Hematopoietic multipotent progenitor cell treated with erythropoietin and hydrocortisone succinate and interleukin-3 and kit ligand, for 8 days (in vitro differentiated cells): ENCODE data around the gene HPSE.
"Not testable (repeated sequence)": the region's sequence is repeated elsewhere in the genome, so short reads cannot be mapped to it uniquely, and the experiment has no call there.

Experiments
- DNase-seq: peaks from one replicate; pipeline ENCODE4 v3.0.0-alpha.2; 2015

HPSE gene

DNA sequence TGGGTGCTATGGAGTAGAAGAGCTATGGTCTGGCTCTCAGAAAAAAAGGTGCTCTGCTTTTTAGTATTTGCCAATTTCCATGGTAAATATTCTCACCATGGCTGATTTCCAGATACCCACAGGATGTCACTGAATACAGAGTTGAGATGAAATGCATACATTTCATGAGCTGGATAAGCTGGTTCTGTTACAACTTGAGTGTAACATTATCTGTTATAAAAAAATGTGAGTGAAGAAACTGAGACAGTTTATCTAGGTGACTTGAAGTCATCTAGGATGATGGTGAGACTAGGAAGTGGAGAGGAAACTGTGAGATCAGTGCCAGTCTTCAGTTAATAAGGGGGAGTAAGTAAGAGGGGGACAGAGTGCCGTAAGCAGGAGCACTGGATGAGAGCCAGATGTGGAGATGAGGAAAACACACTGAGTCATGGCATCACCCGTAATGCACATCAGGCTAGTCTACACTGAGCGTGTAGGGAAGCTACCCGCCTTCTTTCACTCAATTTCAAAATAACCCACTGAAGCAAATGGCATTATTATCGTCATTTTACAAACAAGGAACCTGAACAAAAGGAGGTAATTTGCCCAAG is 5.0 kb downstream of the HPSE start:
- DNase-seq: no peak

GRCh38 chr4:83328521-83329187 is 6.0 kb downstream of the HPSE start:
- no peak for DNase-seq

DNA sequence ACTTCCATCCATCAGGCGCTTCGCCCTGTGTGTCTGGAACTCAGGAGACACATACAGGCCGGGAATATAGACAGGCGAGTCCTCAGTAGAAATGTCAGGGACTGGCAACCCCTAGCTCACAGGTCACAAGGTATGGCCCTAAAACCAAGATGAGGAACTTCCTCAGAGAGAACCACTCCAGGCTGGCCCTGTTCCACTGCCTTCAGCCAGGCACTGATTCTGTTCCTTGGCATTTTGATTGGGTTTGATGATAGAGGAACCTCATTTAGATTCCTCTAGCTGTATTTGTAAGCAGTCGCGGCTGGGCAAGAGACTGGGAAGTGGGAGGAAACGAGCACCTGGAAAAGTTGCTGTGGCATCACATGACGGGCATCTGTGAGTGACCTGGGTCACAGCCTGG is 8.1 kb downstream of the HPSE start:
- DNase-seq: no peak

DNA sequence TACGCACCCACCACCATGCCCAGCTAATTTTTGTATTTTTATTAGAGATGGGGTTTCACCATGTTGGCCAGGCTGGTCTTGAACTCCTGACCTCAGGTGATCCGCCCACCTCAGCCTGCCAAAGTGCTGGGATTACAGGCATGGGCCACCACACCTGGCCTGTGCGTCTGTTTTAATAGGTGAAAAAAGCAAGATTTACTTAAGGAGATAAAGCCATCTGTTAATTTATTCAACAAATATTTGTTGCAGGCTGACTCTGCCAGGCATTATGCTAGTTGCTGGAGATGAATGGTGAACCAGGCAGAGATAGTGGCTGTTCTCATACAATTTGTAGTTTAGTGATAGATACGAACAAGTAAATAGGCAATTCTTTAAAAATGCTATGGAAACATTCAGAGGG is 9.3 kb downstream of the HPSE start:
- DNase-seq: not testable (repeated sequence)

DNA sequence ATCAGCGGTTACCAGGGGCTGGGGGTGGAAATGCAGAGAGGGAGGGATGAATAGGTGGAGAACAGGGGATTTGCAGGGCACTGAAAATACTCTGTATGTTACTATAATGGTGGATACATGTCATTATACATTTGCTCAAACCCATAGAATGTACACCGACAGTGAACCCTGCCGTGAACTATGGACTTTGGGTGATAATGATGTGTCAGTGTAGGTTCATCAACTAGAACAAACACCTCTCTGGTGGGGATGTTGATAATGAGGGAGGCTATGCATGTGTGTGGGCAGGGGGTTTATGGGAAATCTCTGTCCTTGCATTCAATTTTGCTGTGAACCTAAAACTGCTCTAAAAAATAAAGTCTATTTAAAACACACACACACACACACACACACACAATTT is 11.5 kb downstream of the HPSE start:
- DNase-seq: no peak

DNA sequence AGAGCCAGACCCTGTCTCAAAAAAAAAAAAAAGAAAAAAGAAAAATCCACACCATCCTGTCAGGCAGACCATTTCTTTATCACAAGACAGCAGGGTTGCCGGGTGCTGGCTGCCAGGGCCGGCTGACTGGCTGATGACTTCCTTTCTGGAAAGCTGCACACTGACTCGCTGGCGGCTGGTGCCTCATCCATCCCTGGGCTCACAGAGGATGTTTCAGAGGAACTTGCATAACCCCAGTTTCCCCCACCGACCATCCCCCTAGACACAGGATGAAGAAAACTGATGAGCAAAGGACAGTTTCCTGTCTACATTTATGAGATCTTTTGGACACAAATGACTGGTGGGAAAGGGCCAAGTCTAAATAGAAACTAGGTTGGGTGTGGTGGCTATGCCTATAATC is 14.1 kb downstream of the HPSE start:
- peak; percentile 41 for DNase-seq

GRCh38 chr4:83318666-83319065 is 16.0 kb downstream of the HPSE start:
- DNase-seq: no peak

GRCh38 chr4:83317671-83318070 is 17.0 kb downstream of the HPSE start:
- no peak for DNase-seq

GRCh38 chr4:83316459-83317165 is 18.0 kb downstream of the HPSE start:
- no peak for DNase-seq

DNA sequence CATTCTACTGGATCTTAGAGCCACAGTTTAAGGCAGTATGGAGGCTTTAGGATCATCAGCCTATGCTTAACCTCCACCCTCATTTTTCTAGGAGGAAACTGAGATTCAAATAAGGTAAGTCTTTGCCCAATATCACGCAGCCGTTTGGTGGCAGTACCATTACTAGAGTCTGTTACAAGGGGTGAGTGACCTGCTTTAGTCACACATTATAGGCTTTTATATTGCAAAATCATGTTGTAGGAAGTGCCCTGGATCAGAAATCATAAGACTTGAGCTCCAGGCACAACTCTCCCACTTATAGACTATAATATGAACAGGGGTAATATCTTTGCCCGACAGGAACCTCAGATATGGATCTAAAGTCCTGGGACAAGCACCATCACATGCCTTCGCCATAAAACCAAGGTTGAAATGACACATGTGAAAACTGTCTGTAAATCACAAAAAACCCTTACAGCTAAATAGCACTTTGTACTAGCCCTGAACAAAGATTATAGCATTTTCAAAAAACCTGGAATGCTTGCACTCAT is 19.2 kb downstream of the HPSE start:
- no peak for DNase-seq

GRCh38 chr4:83308672-83309071 is 26.0 kb downstream of the HPSE start:
- no peak for DNase-seq

DNA sequence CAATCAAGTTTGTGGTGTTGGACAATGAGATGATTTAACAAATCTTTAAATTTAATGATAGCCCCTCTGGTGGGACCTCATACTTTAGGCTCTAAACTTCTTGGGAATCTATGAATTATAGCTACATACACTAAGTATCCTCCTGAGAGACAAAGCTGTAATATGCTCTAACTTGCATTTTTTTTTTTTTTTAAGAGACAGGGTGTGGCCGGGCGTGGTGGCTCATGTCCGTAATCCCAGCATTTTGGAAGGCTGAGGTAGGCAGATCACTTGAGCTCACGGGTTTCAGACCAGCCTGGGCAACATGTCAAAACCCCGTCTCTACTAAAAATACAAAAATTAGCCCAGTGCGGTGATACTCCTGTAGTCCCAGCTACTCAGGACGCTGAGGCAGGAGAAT is 26.7 kb downstream of the HPSE start:
- no peak for DNase-seq

GRCh38 chr4:83305187-83305586 is 29.5 kb downstream of the HPSE start:
- peak; percentile 23 for DNase-seq

GRCh38 chr4:83297548-83298260 is 36.9 kb downstream of the HPSE start:
- no peak for DNase-seq

DNA sequence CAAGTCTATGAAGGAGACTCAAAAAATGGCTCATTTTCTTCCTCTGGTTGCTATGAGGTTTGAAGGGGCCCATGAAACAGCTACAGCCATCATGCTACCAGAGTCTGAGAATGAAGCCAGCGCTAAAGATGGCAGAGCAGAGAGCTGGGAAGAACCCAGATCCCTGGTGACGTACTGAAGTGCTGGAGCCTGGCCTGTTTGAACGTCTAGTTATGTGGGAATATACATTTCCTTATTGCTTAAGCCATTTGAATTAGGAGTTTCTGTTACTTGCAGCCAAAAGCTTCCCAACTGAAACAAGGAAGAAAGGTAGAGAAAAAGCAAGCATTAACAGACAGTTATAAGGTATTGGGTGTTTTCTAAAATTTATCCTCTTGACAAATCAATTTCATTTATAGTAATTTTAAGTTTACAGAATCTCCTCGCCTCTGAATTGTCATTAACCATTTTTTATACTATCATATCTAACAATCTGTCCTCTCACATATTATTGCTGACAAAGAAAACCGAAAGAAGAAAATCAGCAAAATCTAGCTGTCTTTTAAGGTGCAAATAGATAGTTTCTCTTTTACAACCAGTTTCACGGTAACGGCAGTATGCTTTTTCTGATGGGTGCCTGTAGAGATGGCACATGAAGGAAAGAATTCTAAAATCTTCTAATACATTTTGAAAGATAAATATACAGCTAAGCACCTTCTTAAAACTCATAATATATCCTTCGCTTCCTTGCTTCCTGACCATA is 41.2 kb downstream of the HPSE start:
- DNase-seq: no peak

DNA sequence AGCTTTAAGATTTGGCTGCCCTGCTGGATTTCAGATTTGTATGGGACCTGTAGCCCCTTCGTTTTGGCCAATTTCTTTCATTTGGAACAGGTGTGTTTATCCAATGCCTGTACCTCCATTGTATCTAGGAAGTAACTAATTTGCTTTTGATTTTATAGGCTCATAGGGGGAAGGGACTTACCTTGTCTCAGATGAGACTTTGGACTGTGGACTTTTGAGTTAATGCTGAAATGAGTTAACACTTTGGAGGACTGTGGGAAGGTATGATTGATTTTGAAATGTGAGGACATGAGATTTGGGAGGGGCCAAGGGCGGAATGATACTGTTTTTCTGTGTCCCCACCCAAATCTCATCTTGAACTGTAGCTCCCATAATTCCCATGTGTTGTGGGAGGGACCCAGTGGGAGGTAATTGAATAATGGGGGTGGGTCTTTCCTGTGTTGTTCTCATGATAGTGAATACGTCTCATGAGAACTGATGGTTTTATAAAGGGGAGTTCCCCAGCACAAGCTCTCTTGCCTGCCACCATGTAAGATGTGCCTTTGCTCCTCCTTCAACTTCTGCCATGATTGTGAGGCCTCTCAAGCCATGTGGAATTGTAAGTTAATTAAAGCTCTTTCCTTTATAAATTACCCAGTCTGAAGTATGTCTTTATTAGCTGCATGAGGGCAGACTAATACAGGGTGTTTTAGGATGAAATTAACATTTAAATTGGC is 44.4 kb downstream of the HPSE start:
- DNase-seq: not testable (repeated sequence)

- DNase-seq: not testable (repeated sequence)
These were observed 46.3 kb downstream of the HPSE start for GRCh38 chr4:83288381-83288780.

- DNase-seq: peak; percentile 77
These were observed 49.6 kb downstream of the HPSE start for GRCh38 chr4:83285055-83285407.

- peak; percentile 93 for DNase-seq
These were observed 50.2 kb downstream of the HPSE start, which contains the start of gene COQ2 for GRCh38 chr4:83284193-83285054. Gene COQ2, minus strand, starts transcription at chr4:83284798. Its CDS starts 34 bp downstream, at chr4:83284764.

DNA sequence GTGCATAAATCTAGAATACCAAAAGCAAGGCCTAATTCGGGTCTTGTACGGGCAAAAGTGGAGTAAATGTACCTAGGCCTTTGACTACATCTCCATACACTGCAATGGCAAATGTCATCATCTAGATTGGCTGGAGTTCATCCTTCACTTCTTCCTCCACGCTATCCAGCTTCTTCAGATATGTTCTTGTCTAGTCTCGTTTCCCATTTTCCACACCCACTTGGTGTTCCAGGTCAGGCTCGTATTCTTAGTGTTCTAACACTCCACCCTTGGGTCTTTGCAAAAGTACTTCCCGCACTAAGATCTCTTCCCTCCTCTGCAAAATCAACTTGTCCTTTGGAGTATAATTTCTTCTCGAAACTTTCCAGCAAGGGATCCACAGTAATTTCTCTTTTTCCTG is 51.5 kb downstream of the HPSE start:
- DNase-seq: no peak

DNA sequence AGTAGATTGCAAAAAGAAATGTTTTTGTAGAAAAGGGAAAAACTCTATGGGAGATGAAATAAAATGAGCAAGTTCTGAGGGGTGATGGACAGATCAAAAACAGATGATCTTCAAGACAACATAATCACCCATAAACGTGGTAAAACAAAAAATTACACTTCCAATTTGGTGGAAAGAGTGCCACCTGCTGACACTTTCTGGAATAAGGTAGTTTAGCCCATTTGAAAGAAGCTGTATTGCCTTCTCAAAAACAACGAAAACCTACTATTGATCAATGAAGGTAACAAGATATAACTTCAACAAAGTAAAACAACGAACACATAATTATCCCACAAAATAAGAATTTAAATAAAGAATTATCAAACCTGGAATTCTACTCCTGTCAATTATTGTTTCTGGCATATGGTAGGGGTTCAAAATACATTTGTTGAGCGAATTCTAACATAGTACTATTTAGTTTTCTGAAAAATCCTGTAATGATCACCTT is 52.6 kb downstream of the HPSE start:
- peak; percentile 83 for DNase-seq
